GM12875 (cell line): Measurements from ENCODE around the gene CGREF1.

Experiments used
- H3K4me3 ChIP-seq: one replicate; pipeline ENCODE4 v1.5.1; 2011; ENCODE audit warnings: low read depth, low read length, control low read depth
- CTCF ChIP-seq: IDR thresholded peaks from 2 replicates; pipeline ENCODE4 v1.5.1; 2011; ENCODE audit warnings: low read depth, mild to moderate bottlenecking, control low read depth, inconsistent platforms, low read length, moderate library complexity, borderline replicate concordance; ENCODE audit not compliant: insufficient read depth

Gene CGREF1, protein sequence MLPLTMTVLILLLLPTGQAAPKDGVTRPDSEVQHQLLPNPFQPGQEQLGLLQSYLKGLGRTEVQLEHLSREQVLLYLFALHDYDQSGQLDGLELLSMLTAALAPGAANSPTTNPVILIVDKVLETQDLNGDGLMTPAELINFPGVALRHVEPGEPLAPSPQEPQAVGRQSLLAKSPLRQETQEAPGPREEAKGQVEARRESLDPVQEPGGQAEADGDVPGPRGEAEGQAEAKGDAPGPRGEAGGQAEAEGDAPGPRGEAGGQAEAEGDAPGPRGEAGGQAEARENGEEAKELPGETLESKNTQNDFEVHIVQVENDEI

DNA sequence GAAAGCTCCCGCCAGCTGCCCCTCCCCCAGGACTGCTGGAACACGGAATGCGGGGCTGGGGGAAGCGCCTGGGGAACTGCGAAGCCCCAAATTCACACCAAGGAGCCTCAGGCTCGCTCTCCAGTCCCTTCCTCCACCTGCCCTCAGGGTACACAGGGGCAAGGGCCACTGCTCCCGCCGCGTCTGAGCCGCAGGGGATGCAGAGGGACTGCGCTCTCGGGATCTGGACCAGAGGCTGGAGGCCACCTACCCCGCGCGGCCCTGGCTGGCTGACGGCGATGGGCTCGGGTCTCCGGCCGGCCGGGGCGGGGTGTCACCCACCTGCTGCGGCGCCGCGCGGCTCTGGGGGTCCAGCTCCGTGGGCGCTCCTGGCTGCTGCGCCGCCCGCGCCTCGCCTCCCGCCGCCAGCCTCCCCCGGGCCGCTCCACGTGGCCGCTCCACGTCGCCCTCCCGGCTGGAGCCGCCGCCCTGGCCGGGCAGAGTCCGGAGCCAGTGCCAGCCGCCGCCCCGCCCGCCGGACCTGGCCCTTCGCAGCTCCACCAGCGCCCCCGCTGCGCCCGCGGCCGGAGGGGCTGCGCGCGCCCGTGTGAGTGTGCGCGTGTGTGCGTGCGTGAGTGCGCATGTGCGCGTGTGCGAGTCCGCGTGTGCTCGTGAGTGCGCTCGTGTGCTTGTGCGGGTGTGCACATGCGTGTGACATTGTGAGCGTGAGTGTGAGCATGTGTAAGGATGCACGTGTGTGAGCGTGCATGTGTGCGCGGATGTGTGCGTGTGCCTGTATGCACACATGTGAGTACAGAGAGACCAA, at the start of gene CGREF1:
Gene CGREF1, minus strand, starts transcription at position 604 of the 805 bp plus-strand sequence. CDS start 14,762 bp downstream, outside the sequence.
- H3K4me3 ChIP-seq = no peak within 1 kb of the TSS
- no peak for TF ChIP-seq CTCF

DNA sequence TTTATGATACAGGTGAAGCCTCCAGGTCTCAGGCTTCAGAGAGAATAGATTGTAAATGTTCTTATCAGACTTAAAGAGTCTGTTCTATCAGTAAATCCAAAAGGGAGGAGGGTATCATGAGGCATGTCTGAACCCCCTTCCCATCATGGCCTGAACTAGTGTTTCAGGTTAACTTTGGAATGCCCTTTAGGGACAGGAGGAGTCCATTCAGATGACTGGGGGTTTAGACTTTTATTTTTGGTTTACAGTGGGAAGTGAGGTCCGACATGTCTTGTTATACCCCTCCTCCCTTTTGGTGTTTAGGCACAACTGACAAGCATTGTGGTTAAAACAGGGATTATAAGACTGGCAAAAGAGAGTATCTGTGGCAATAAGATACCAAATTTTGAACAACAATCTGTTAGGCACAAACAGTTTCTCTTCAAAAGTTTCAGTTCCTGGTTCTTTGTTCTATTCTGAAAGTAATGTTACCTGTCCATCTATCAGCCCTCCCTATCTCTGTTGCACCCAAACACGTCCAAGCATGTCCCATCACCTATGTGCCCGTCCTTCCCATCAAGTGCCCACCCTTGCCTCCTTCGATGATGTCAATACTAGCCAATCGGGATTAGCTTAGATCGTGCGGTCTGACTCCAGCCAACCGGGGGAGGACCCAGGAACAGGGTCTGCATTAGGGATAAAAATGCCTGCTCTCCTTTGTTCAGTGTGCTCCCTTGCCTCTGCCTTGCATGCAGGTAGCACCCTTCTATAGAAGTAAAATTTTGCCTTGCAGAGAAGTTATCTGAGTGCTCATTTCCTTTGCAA, 46.2 kb upstream of the CGREF1 start:
- no peak overlapping the region for H3K4me3 ChIP-seq
- no peak for TF ChIP-seq CTCF

- no peak overlapping the region for H3K4me3 ChIP-seq
- TF ChIP-seq CTCF = no peak
Measured at GRCh38 chr2:27162151-27163121, 43.5 kb upstream of the CGREF1 start.

- TF ChIP-seq CTCF = no peak
Measured at GRCh38 chr2:27160191-27160590, 41.3 kb upstream of the CGREF1 start.

DNA sequence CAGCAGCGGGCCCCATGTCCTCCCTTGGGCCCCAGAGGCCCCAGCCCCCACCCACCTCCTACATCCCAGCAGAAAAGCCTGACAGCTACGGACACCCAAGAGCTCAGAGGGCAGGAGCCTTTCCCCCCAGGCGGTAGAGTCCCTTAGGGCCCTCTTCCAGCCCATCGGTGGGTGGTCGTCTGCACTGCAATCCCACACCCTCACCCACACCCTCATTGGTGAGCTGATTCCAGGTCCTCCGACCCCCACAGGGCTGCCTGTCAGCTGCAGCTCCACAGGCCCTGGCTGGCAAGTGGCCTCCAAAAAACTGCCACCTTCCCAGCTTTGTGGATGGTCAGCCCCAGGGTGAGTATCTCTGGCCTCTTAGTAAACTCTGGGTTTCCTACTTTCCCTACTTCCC, 40.3 kb upstream of the CGREF1 start:
- no peak overlapping the region for H3K4me3 ChIP-seq
- TF ChIP-seq CTCF = no peak

More at GRCh38 chr2:27160191-27160590, 41.3 kb upstream of the CGREF1 start:
- no peak overlapping the region for H3K4me3 ChIP-seq

DNA sequence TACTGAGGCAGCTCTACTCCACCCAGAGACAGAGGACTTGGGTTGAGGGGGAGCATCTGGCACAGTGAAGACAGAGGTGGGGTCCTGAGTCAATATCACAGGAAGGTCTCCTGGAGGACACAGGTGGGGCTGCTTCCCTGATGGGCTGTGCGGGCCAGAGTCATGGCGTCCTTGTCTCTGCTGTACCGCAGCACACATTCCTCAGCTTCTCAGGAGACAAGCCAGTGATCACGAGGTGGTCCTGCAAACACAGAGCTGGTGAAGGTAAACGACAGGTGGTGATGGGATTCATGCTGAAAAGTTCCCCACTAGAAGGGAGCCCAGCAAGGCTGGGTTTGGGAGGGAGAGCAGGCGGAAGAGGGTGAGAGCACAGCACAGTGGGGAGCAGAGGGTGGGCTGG, 39.5 kb upstream of the CGREF1 start:
- no peak for TF ChIP-seq CTCF

More for the DNA sequence above, 39.5 kb upstream of the CGREF1 start:
- H3K4me3 ChIP-seq = no peak overlapping the region
